Ascending aorta (tissue), 2 donors: ENCODE data around the gene GAD2. TPM values are rescaled to one million over a fixed set of nuclear protein-coding genes. Genes with fewer than 3 reads are reported as not detected.

ENCODE experiments used
- DNase-seq, 2 donors: peaks; one replicate each; pipeline ENCODE4 v3.0.0-alpha.2; 2019; ENCODE audit warnings: low spot score in 2 of 2
- H3K27ac ChIP-seq, 2 donors: fragments of 200-600 bp; sonication (generic); one replicate each; pipeline ENCODE4 v1.5.1; 2016 to 2017; ENCODE audit warnings: mild to moderate bottlenecking in 1 of 2
- H3K27me3 ChIP-seq: fragments of 200-600 bp; sonication (generic); one replicate; pipeline ENCODE4 v1.5.1; 2017
- H3K36me3 ChIP-seq, 2 donors: fragments of 200-600 bp; sonication (generic); one replicate each; pipeline ENCODE4 v1.5.1; 2016
- H3K4me1 ChIP-seq, 2 donors: fragments of 200-600 bp; sonication (generic); one replicate each; pipeline ENCODE4 v1.5.1; 2016 to 2017; ENCODE audit warnings: mild to moderate bottlenecking in 1 of 2
- H3K4me3 ChIP-seq, 2 donors: fragments of 200-600 bp; sonication (generic); one replicate each; pipeline ENCODE4 v1.5.1; 2016 to 2017; ENCODE audit warnings: mild to moderate bottlenecking in 1 of 2
- H3K9me3 ChIP-seq, 2 donors: fragments of 200-600 bp; sonication (generic); one replicate each; pipeline ENCODE4 v1.5.1; 2016
- CTCF ChIP-seq, 3 experiments: fragments of 200-600 bp in 2 of 3; fragments of 450-650 bp in 1 of 3; sonication (generic) in 2 of 3; IDR thresholded peaks; one replicate each; pipeline ENCODE4 v1.5.1; 2016 to 2019; ENCODE audit warnings: antibody characterized with exemption in 3 of 3, mild to moderate bottlenecking in 1 of 3, moderate library complexity in 1 of 3
- intact Hi-C: fragments of 100-400 bp; cut with DNase I; formaldehyde crosslinking; loops from one replicate; pipeline ENCODE4 v1.15.1; 2023
- total RNA-seq: library from RNA; depleted of rRNA; stranded (reverse); fragments of >200 nt; gene quantifications from one replicate; pipeline ENCODE4 v1.1.0, GENCODE V29; 2016

GAD2 gene
- total RNA-seq, result not detected

GRCh38 chr10:26216585-26217395, at the start of gene GAD2:
Gene GAD2 (plus strand): TSS chr10:26216774. CDS start chr10:26216810, 36 bp downstream.
- Histone ChIP-seq H3K27me3 (peaks cover 22% of the 10 kb centered on the region), H3K4me3 (peak within 1 kb of the TSS; percentile 18 to 48), H3K9me3 (no peaks in the 10 kb centered on the region), H3K27ac (no peak within 1 kb of the TSS), H3K36me3 (no peaks in the 10 kb centered on the region), H3K4me1 (peaks cover 0 to 3% of the 10 kb centered on the region in 2 donors)
- intact Hi-C loops, result no loop called here
- no peak for TF ChIP-seq CTCF (IDR thresholded peaks at IDR 0.05)
- DNase-seq, result no peak

- Histone ChIP-seq H3K27ac (no peak overlapping the region), H3K4me1 (no peaks in the 10 kb centered on the region), H3K27me3 (no peaks in the 10 kb centered on the region), H3K36me3 (no peaks in the 10 kb centered on the region), H3K4me3 (no peak overlapping the region), H3K9me3 (no peaks in the 10 kb centered on the region)
- intact Hi-C loops, result no loop called here
- TF ChIP-seq CTCF (IDR thresholded peaks at IDR 0.05), result no peak
- no peak for DNase-seq
Measured at GRCh38 chr10:26169466-26169865, 47.1 kb upstream of the GAD2 start.

GRCh38 chr10:26172131-26172530, 44.4 kb upstream of the GAD2 start:
- Histone ChIP-seq H3K4me1 (no peaks in the 10 kb centered on the region), H3K9me3 (no peaks in the 10 kb centered on the region), H3K36me3 (no peaks in the 10 kb centered on the region), H3K27ac (no peak overlapping the region), H3K27me3 (no peaks in the 10 kb centered on the region), H3K4me3 (no peak overlapping the region)
- intact Hi-C loops, result no loop called here
- DNase-seq, result no peak
- TF ChIP-seq CTCF (IDR thresholded peaks at IDR 0.05), result no peak

GRCh38 chr10:26173837-26174236, 42.7 kb upstream of the GAD2 start:
- intact Hi-C loops, result no loop called here

GRCh38 chr10:26177341-26177740, 39.2 kb upstream of the GAD2 start:
- H3K27ac ChIP-seq, result no peak overlapping the region
- intact Hi-C loops, result no loop called here
- H3K9me3 ChIP-seq, result no peaks in the 10 kb centered on the region
- DNase-seq, result no peak
- H3K4me1 ChIP-seq, result no peaks in the 10 kb centered on the region
- no peaks in the 10 kb centered on the region for H3K36me3 ChIP-seq
- H3K27me3 ChIP-seq, result no peaks in the 10 kb centered on the region
- TF ChIP-seq CTCF (IDR thresholded peaks at IDR 0.05), result no peak
- H3K4me3 ChIP-seq, result no peak overlapping the region

More at GRCh38 chr10:26173837-26174236, 42.7 kb upstream of the GAD2 start:
- Histone ChIP-seq H3K4me3 (no peak overlapping the region), H3K36me3 (no peaks in the 10 kb centered on the region), H3K27ac (no peak overlapping the region), H3K9me3 (no peaks in the 10 kb centered on the region), H3K27me3 (no peaks in the 10 kb centered on the region), H3K4me1 (no peaks in the 10 kb centered on the region)
- DNase-seq, result no peak
- TF ChIP-seq CTCF (IDR thresholded peaks at IDR 0.05), result no peak
